NT2/D1 (cell line): ENCODE data around the gene ITPKB.

ENCODE experiments used
- SUZ12 ChIP-seq: IDR thresholded peaks from 2 replicates; pipeline ENCODE4 v1.6.1; 2011; ENCODE audit not compliant: insufficient read length, insufficient read depth; ENCODE audit errors: extremely low read depth
- YY1 ChIP-seq: IDR thresholded peaks from 2 replicates; pipeline ENCODE4 v1.6.1; 2011; ENCODE audit not compliant: insufficient read length, insufficient read depth
- ZNF274 ChIP-seq: IDR thresholded peaks from 2 replicates; pipeline ENCODE4 v1.6.1; 2011; ENCODE audit warnings: mild to moderate bottlenecking, low read depth, low read length

DNA sequence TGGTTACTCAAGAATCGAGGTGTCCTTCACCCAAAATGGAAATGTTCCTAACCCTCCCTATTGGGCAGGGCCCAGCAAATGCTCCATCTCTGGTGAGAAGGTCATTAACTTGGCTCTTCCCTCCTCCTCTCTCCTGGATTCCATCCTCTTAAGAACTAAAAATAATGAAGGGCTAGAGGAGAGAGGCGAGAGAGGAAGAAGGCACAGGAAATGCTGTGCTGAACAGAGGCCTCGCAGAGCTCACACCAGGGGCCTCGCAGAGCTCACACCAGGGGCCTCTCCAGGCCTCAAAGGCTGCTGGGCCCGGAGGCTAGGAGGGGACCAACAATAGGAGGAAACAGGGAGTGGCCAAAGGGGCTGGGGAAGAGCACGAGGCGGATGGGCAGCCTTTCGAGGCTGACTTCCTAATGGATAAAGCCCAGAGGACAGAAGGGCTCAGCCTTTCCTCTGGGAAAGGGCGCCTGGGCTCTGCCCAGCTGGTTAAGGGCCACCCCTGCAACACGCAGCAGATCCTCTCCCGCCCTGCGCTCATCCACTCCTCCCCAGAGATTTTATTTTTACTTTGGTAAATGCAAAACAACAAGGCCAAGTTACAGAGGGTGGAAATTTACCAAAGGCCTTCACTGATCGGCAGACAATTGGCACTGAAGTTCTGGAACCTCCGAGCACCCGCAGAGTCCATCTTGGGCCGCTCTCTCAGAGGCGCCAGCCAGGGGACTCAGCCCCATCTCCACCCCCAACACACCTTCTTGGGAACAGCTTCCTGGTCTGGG, 78.5 kb downstream of the ITPKB start:
- TF ChIP-seq ZNF274 (no peak), YY1 (no peak), SUZ12 (no peak)
